ENCODE measurements around the gene AFAP1L2.

DNA sequence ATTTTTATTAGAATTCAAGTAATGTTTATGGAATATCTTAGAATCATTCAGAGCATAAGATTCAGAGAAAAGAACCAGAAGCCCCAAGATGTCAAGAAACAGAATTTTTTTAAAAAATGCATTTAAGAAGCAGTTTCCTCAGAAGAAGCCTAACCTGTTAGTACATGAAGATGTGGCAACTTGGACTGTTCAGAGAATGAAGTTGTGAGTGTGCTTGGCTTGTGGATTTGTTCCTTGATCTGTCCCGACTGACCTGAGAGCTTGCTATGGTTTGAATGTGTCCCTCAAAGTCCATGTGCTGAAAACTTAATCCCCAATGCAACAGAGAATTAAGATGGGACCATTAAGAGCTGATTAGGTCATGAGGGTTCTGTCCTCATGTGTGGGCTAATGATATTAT, 13.8 kb upstream of the AFAP1L2 start:
- TF ChIP-seq, protein P1, sequence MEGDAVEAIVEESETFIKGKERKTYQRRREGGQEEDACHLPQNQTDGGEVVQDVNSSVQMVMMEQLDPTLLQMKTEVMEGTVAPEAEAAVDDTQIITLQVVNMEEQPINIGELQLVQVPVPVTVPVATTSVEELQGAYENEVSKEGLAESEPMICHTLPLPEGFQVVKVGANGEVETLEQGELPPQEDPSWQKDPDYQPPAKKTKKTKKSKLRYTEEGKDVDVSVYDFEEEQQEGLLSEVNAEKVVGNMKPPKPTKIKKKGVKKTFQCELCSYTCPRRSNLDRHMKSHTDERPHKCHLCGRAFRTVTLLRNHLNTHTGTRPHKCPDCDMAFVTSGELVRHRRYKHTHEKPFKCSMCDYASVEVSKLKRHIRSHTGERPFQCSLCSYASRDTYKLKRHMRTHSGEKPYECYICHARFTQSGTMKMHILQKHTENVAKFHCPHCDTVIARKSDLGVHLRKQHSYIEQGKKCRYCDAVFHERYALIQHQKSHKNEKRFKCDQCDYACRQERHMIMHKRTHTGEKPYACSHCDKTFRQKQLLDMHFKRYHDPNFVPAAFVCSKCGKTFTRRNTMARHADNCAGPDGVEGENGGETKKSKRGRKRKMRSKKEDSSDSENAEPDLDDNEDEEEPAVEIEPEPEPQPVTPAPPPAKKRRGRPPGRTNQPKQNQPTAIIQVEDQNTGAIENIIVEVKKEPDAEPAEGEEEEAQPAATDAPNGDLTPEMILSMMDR (IDR thresholded peaks at IDR 0.05; ENCODE audit: insufficient read depth, low read length, poor library complexity, severe bottlenecking) = no peak
- no peak for TF ChIP-seq EZH2phosphoT487 (conservative IDR thresholded peaks at IDR 0.05; ENCODE audit: low read length)

All from SU-DHL-6 (cell line).